GM12878 (cell line): ENCODE data around the gene DTD1. TPM values are rescaled to one million over a fixed set of nuclear protein-coding genes. Genes with fewer than 3 reads are reported as not detected.

Source experiments
- ATAC-seq: fragments of 200-7000 bp; cut with Tn5 transposase; 3 replicates; pipeline ENCODE4 v1.9.1; 2020; ENCODE audit warnings: mild to moderate bottlenecking, moderate library complexity
- BruUV-seq: library from RNA; stranded (reverse); fragments of 400-500 nt; replicated peaks from 2 replicates; lab custom pipeline; 2021; lab: Mats Ljungman, UMichigan
- CTCF ChIA-PET: fragments of 300-600 bp; sonication (Branson Sonifier 250); formaldehyde crosslinking; extraction: SDS; loops from one replicate; lab custom pipeline; 2021; ENCODE audit warnings: inconsistent platforms; lab: Yijun Ruan, JAX
- POLR2A ChIA-PET: fragments of 350-600 bp; formaldehyde crosslinking; extraction: SDS; loops from one replicate; lab custom pipeline; 2021; ENCODE audit warnings: inconsistent platforms; lab: Charles Lee
- RAD21 ChIA-PET: fragments of 300-600 bp; sonication (Branson Sonifier 250); formaldehyde crosslinking; loops from one replicate; lab custom pipeline; 2023; ENCODE audit warnings: antibody characterized with exemption; ENCODE audit not compliant: unreplicated experiment; lab: Charles Lee
- SMC1A ChIA-PET: fragments of 300-600 bp; sonication (Branson Sonifier 250); formaldehyde crosslinking; loops from one replicate; lab custom pipeline; 2023; ENCODE audit not compliant: unreplicated experiment, uncharacterized antibody; lab: Charles Lee
- DNase-seq: peaks from one replicate; pipeline ENCODE4 v3.0.0-alpha.2; 2011; ENCODE audit warnings: low read depth, low spot score
- FAIRE-seq: peaks from 3 replicates; lab custom pipeline; 2011; peaks lifted over from hg19 to GRCh38; lab: Jason Lieb, UNC
- H2AFZ ChIP-seq: 2 replicates; pipeline ENCODE4 v1.6.0; 2011; ENCODE audit warnings: low read depth, low read length, control low read depth; ENCODE audit not compliant: control insufficient read depth
- H3K27ac ChIP-seq: 2 replicates; pipeline ENCODE4 v1.5.1; 2011; ENCODE audit warnings: control low read depth; ENCODE audit not compliant: control insufficient read depth, insufficient read depth
- H3K27me3 ChIP-seq, 2 experiments: replicated peaks in 1 of 2; 2 replicates each; pipeline versions ENCODE4 v1.6.0 to v1.6.1; 2011; ENCODE audit warnings: low read length in 1 of 2; ENCODE audit not compliant: control insufficient read depth in 2 of 2, insufficient read depth in 2 of 2
- H3K36me3 ChIP-seq, 2 experiments: 2 replicates each; pipeline ENCODE4 v1.5.1; 2011; ENCODE audit warnings: low read length in 1 of 2; ENCODE audit not compliant: control insufficient read depth in 2 of 2, insufficient read depth in 2 of 2
- H3K4me1 ChIP-seq: 2 replicates; pipeline ENCODE4 v1.6.1; 2011; ENCODE audit warnings: mild to moderate bottlenecking, low read length, moderate library complexity, mixed read lengths; ENCODE audit not compliant: control insufficient read depth, insufficient read depth
- H3K4me2 ChIP-seq: 2 replicates; pipeline ENCODE4 v1.6.0; 2011; ENCODE audit warnings: control low read depth; ENCODE audit not compliant: control insufficient read depth, insufficient read depth
- H3K4me3 ChIP-seq: fragments of 200-600 bp; sonication (generic); 2 replicates; pipeline ENCODE4 v1.5.1; 2016
- H3K79me2 ChIP-seq: 2 replicates; pipeline ENCODE4 v1.6.0; 2011; ENCODE audit warnings: low read length; ENCODE audit not compliant: control insufficient read depth, insufficient read depth
- H3K9ac ChIP-seq: 2 replicates; pipeline ENCODE4 v1.8.0; 2011; ENCODE audit warnings: low read length, control low read depth, mixed read lengths; ENCODE audit not compliant: control insufficient read depth, insufficient read depth
- H3K9me3 ChIP-seq: replicated peaks from 3 replicates; pipeline ENCODE4 v1.5.1; 2011; ENCODE audit warnings: mild to moderate bottlenecking, low read length; ENCODE audit not compliant: control insufficient read depth, insufficient read depth
- H4K20me1 ChIP-seq: 2 replicates; pipeline ENCODE4 v1.6.0; 2011; ENCODE audit not compliant: control insufficient read depth, insufficient read depth
- CUX1 ChIP-seq: IDR thresholded peaks from 2 replicates; pipeline ENCODE4 v1.6.1; 2012; ENCODE audit warnings: improper control_type of control experiment, low read depth, low read length; ENCODE audit not compliant: insufficient replicate concordance
- EZH2 ChIP-seq: IDR thresholded peaks from 2 replicates; pipeline ENCODE4 v1.6.1; 2012; ENCODE audit warnings: low read depth, mild to moderate bottlenecking, control low read depth, inconsistent platforms, low read length, borderline replicate concordance; ENCODE audit not compliant: control insufficient read depth
- FOS ChIP-seq: IDR thresholded peaks from 3 replicates; pipeline ENCODE4 v1.6.1; 2011; ENCODE audit warnings: borderline replicate concordance; ENCODE audit not compliant: insufficient read length; ENCODE audit errors: extremely low read depth
- HDGF ChIP-seq: fragments of 450-650 bp; IDR thresholded peaks from 2 replicates; pipeline ENCODE4 v1.6.1; 2016; ENCODE audit warnings: antibody characterized with exemption
- KDM1A ChIP-seq: fragments of 200-600 bp; sonication (generic); IDR thresholded peaks from 2 replicates; pipeline ENCODE4 v1.6.1; 2016; ENCODE audit warnings: borderline replicate concordance
- MEF2B ChIP-seq: fragments of 450-650 bp; IDR thresholded peaks from 2 replicates; pipeline ENCODE4 v1.6.1; 2018; ENCODE audit warnings: mild to moderate bottlenecking, moderate library complexity; ENCODE audit not compliant: partially characterized antibody, poor library complexity, severe bottlenecking
- NFXL1 ChIP-seq: fragments of 450-650 bp; IDR thresholded peaks from 2 replicates; pipeline ENCODE4 v1.6.1; 2017; ENCODE audit warnings: antibody characterized with exemption, mild to moderate bottlenecking, borderline replicate concordance
- POU2F2 ChIP-seq: IDR thresholded peaks from 3 replicates; pipeline ENCODE4 v1.6.1; 2011; ENCODE audit warnings: low read depth, mild to moderate bottlenecking, low read length, borderline replicate concordance
- SPI1 ChIP-seq: IDR thresholded peaks from 2 replicates; pipeline ENCODE4 v1.6.1; 2011; ENCODE audit warnings: low read depth, mild to moderate bottlenecking, low read length, moderate library complexity, borderline replicate concordance; ENCODE audit not compliant: insufficient read depth
- STAT1 ChIP-seq: fragments of 450-650 bp; conservative IDR thresholded peaks from 2 replicates; pipeline ENCODE4 v1.6.1; 2014; ENCODE audit warnings: antibody characterized with exemption, mild to moderate bottlenecking
- ZSCAN29 ChIP-seq: fragments of 450-650 bp; IDR thresholded peaks from 2 replicates; pipeline ENCODE4 v1.6.1; 2017; ENCODE audit warnings: mild to moderate bottlenecking, moderate library complexity
- WGBS: methylation state at CpG from one replicate; pipeline ENCODE4 v1.1.6; 2016; ENCODE audit warnings: low lambda C conversion rate; ENCODE audit not compliant: insufficient replicate concordance, insufficient coverage; ENCODE audit errors: missing lambda C conversion rate; 5-methylcytosine and 5-hydroxymethylcytosine counted together
- in situ Hi-C: fragments of 300-500 bp; cut with MboI; formaldehyde crosslinking; loops from 9 replicates; pipeline ENCODE4 v1.14.3; 2018; ENCODE audit warnings: mixed read lengths
- intact Hi-C: fragments of 100-400 bp; cut with micrococcal nuclease; formaldehyde crosslinking; loops from one replicate; pipeline ENCODE4 v1.14.2; 2022; ENCODE audit not compliant: unreplicated experiment
- polyA plus RNA-seq, 11 experiments: library from polyadenylated mRNA; depleted of rRNA in 4 of 11; unstranded in 6 of 11; stranded (reverse) in 5 of 11; fragments of >200 nt; fragmentation: Nextera tagmentation in 4 of 11; fragmentation: Illumina TruSeq in 1 of 11; extraction: Ambion mirVana in 4 of 11; extraction: Trizol in 1 of 11; gene quantifications; 1 replicate in 1 of 11; 2 replicates in 10 of 11; pipeline versions ENCODE4 v1.2.1 to v1.2.3, GENCODE V29; 2011 to 2016; ENCODE audit warnings: inconsistent platforms in 2 of 11, missing spikeins in 2 of 11, low read depth in 1 of 11
- total RNA-seq, 4 experiments: library from RNA; depleted of rRNA in 3 of 4; stranded (reverse); fragments of >200 nt in 3 of 4; fragmentation: Illumina TruSeq in 1 of 4; extraction: Trizol in 1 of 4; gene quantifications; 2 replicates each; pipeline versions ENCODE4 v1.2.1 to v1.2.3, GENCODE V29; 2013 to 2021
- TF ChIP-seq, protein P1 (sequence below): fragments of 450-650 bp; IDR thresholded peaks from 2 replicates; pipeline ENCODE4 v1.6.1; 2017; ENCODE audit warnings: antibody characterized with exemption, mild to moderate bottlenecking, moderate library complexity
- TF ChIP-seq, protein P2 (sequence below): fragments of 450-650 bp; IDR thresholded peaks from 2 replicates; pipeline ENCODE4 v1.6.1; 2018; ENCODE audit warnings: mild to moderate bottlenecking, low read depth, moderate library complexity; ENCODE audit not compliant: partially characterized antibody

The DTD1 gene
- total and polyA plus RNA-seq, 10 of the 15 experiments (the other 5 are each of a cell fraction or from before 2014, with no cell fraction given), result 24.3 to 99.8 (median 63.3) TPM

DNA sequence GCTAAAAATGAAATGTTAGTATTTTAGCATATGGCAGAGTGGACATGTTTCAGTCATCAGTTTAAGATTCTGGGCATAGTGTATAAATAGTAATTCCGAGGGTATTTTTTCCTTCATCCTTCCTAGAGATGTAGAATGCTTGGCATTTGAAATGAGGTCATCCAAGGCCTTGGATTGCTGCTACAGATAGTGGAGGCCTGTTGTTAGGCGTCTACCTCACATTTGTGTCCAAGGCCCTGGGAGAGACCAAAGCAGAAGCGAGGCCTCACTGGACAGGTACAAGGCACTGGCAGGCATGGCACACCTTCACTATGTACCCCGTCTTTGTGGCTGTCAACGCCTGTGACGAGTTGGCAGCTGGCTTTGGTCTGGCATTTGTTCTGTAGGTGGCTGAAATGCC lies 58.0 kb downstream of the DTD1 start:
- no peak overlapping the region for H3K27ac ChIP-seq
- FAIRE-seq (no peak), ATAC-seq (no peak), DNase-seq (no peak)
- H3K4me2 ChIP-seq, result no peak overlapping the region
- intact Hi-C loops (no loop called here), in situ Hi-C loops (loop anchor here (25.0 kb wide), 1 partner anchor 541 kb away; no protein-coding TSS in a partner anchor)
- no peaks in the 10 kb centered on the region; a peak in 1 of 4 replicates for H3K36me3 ChIP-seq
- BruUV-seq, result no TSS peak
- no peaks in the 10 kb centered on the region for H3K9me3 ChIP-seq
- 89% methylated on average over 6 of the region's 6 CpGs for WGBS
- H3K79me2 ChIP-seq, result no peaks in the 10 kb centered on the region
- ChIA-PET POLR2A (no interaction called here), SMC1A (no interaction called here), CTCF (no interaction called here), RAD21 (no interaction called here)
- no peaks in the 10 kb centered on the region; the same call in 1 of the 2 replicates for H4K20me1 ChIP-seq
- H2AFZ ChIP-seq, result no peak overlapping the region
- no peak overlapping the region for H3K9ac ChIP-seq
- no peak overlapping the region for H3K4me3 ChIP-seq
- H3K4me1 ChIP-seq, result no peaks in the 10 kb centered on the region
- no peaks in the 10 kb centered on the region for H3K27me3 ChIP-seq
- TF ChIP-seq ZSCAN29, result no peak
- no peak for TF ChIP-seq CUX1
- no peak for TF ChIP-seq KDM1A
- TF ChIP-seq, protein P1, sequence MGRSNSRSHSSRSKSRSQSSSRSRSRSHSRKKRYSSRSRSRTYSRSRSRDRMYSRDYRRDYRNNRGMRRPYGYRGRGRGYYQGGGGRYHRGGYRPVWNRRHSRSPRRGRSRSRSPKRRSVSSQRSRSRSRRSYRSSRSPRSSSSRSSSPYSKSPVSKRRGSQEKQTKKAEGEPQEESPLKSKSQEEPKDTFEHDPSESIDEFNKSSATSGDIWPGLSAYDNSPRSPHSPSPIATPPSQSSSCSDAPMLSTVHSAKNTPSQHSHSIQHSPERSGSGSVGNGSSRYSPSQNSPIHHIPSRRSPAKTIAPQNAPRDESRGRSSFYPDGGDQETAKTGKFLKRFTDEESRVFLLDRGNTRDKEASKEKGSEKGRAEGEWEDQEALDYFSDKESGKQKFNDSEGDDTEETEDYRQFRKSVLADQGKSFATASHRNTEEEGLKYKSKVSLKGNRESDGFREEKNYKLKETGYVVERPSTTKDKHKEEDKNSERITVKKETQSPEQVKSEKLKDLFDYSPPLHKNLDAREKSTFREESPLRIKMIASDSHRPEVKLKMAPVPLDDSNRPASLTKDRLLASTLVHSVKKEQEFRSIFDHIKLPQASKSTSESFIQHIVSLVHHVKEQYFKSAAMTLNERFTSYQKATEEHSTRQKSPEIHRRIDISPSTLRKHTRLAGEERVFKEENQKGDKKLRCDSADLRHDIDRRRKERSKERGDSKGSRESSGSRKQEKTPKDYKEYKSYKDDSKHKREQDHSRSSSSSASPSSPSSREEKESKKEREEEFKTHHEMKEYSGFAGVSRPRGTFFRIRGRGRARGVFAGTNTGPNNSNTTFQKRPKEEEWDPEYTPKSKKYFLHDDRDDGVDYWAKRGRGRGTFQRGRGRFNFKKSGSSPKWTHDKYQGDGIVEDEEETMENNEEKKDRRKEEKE, result no peak
- no peak for TF ChIP-seq EZH2
- no peak for TF ChIP-seq SPI1
- TF ChIP-seq MEF2B, result no peak
- TF ChIP-seq POU2F2, result no peak
- TF ChIP-seq FOS, result no peak
- no peak for TF ChIP-seq STAT1
- no peak for TF ChIP-seq HDGF
- TF ChIP-seq NFXL1, result no peak
- TF ChIP-seq, protein P2, sequence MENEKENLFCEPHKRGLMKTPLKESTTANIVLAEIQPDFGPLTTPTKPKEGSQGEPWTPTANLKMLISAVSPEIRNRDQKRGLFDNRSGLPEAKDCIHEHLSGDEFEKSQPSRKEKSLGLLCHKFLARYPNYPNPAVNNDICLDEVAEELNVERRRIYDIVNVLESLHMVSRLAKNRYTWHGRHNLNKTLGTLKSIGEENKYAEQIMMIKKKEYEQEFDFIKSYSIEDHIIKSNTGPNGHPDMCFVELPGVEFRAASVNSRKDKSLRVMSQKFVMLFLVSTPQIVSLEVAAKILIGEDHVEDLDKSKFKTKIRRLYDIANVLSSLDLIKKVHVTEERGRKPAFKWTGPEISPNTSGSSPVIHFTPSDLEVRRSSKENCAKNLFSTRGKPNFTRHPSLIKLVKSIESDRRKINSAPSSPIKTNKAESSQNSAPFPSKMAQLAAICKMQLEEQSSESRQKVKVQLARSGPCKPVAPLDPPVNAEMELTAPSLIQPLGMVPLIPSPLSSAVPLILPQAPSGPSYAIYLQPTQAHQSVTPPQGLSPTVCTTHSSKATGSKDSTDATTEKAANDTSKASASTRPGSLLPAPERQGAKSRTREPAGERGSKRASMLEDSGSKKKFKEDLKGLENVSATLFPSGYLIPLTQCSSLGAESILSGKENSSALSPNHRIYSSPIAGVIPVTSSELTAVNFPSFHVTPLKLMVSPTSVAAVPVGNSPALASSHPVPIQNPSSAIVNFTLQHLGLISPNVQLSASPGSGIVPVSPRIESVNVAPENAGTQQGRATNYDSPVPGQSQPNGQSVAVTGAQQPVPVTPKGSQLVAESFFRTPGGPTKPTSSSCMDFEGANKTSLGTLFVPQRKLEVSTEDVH, result no peak
